ENCODE data around the gene INPP4B. TPM values are rescaled to one million over a fixed set of nuclear protein-coding genes. Genes with fewer than 3 reads are reported as not detected.

INPP4B gene
- total RNA-seq, 1 experiment from 2014 or later, result 14.3 TPM

- ChIA-PET POLR2A (no interaction called here), RAD21 (ENCODE audit: low non-redundant PET in 1 of 2, low total read pairs in 2 of 2, uncharacterized antibody in 2 of 2, unreplicated experiment in 2 of 2) (no interaction called here), CTCF (interaction anchor here (1.1 kb wide), 1 partner anchor 9 kb away, joined by 3 read pairs; no protein-coding TSS in a partner anchor)
- H3K9me2 ChIP-seq (ENCODE audit: insufficient read depth), result no peaks in the 10 kb centered on the region
- no peaks in the 10 kb centered on the region for H3K27me3 ChIP-seq (ENCODE audit: insufficient read depth, low read length)
- DNase-seq (ENCODE audit: low read depth, low spot score) (no peak), ATAC-seq (0 out of 2 replicates have a peak, but pooled peaks have one; percentile 32)
- no peaks in the 10 kb centered on the region for H3K36me3 ChIP-seq (ENCODE audit: control insufficient read depth in 1 of 2, insufficient read depth in 2 of 2, low read length in 2 of 2)
- H3K9me3 ChIP-seq (ENCODE audit: control insufficient read depth in 1 of 2, insufficient read depth in 1 of 2, low read depth in 1 of 2, low read length in 2 of 2), result no peaks in the 10 kb centered on the region
- H3K79me2 ChIP-seq (ENCODE audit: insufficient read depth, low read length), result no peaks in the 10 kb centered on the region
- BruUV-seq (replicated peaks), result no TSS peak
- no peaks in the 10 kb centered on the region for H4K20me1 ChIP-seq (ENCODE audit: insufficient read depth)
- no peak overlapping the region for H3K27ac ChIP-seq (ENCODE audit: low read depth, low read length)
- intact Hi-C loops (cut with micrococcal nuclease), result loop anchor here (2.0 kb wide), 1 partner anchor 564 kb away; the partner anchor contains the start of gene INPP4B
- H3K4me1 ChIP-seq (ENCODE audit: control insufficient read depth in 1 of 2, insufficient read depth in 2 of 2, low read length in 2 of 2), result peaks cover 0 to 6% of the 10 kb centered on the region in 2 experiments; a peak in 1 of 4 replicates
- H3K4me3 ChIP-seq (replicated peaks in 1 of 2; ENCODE audit: low read depth in 1 of 2, low read length in 2 of 2), result no peak overlapping the region
- no peak overlapping the region for H3K9ac ChIP-seq (ENCODE audit: low read length)
- H2AFZ ChIP-seq (ENCODE audit: low read depth, low read length, poor library complexity, severe bottlenecking), result no peak overlapping the region
- no peak for TF ChIP-seq POLR2A (IDR thresholded peaks at IDR 0.05; ENCODE audit: borderline replicate concordance, extremely low read depth, insufficient read depth, insufficient read length)
- no peak for TF ChIP-seq FOSL1 (IDR thresholded peaks at IDR 0.05; ENCODE audit: low read depth)
- no peak for TF ChIP-seq ATF3 (IDR thresholded peaks at IDR 0.05)
- peak in 2 of 3 experiments; percentile 60 to 67; a peak in 4 of 6 replicates for TF ChIP-seq CTCF (IDR thresholded peaks at IDR 0.05 in 2 of 3, conservative IDR thresholded peaks at IDR 0.05 in 1 of 3; ENCODE audit: borderline replicate concordance in 1 of 3, insufficient read depth in 1 of 3, low read depth in 2 of 3, low read length in 2 of 3)
- peak; percentile 54 for TF ChIP-seq RAD21 (IDR thresholded peaks at IDR 0.05; ENCODE audit: low read depth)
- no peak overlapping the region for H3K4me2 ChIP-seq (ENCODE audit: low read length)
Measured at GRCh38 chr4:142282870-142283431, 563.1 kb downstream of the INPP4B start.

DNA sequence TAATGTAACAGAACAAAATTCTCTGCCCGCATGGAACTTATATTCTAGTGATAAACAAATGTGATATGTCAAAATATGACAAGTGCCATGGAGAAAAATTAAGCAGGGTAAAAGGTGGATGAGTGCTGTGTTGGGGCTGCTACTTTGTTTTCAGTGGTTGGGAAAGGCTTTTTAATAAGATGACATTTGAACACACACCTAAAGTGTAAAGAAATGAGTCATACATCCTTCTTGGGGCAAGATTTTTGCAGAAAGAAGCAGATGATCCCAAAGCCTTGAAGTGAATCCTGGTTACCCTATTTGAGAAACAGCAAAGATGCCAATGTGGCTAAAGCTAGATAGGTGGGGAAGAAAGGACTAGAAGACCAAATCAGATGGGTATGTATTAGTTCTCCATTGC, 564.1 kb downstream of the INPP4B start:
- Histone ChIP-seq H3K27ac (ENCODE audit: low read depth, low read length) (no peak overlapping the region), H3K4me3 (replicated peaks in 1 of 2; ENCODE audit: low read depth in 1 of 2, low read length in 2 of 2) (no peak overlapping the region), H3K79me2 (ENCODE audit: insufficient read depth, low read length) (no peaks in the 10 kb centered on the region), H3K4me1 (ENCODE audit: control insufficient read depth in 1 of 2, insufficient read depth in 2 of 2, low read length in 2 of 2) (peaks cover 0 to 6% of the 10 kb centered on the region in 2 experiments; a peak in 1 of 4 replicates), H2AFZ (ENCODE audit: low read depth, low read length, poor library complexity, severe bottlenecking) (no peak overlapping the region), H3K36me3 (ENCODE audit: control insufficient read depth in 1 of 2, insufficient read depth in 2 of 2, low read length in 2 of 2) (no peaks in the 10 kb centered on the region), H3K9ac (ENCODE audit: low read length) (no peak overlapping the region), H3K27me3 (ENCODE audit: insufficient read depth, low read length) (no peaks in the 10 kb centered on the region), H3K9me2 (ENCODE audit: insufficient read depth) (no peaks in the 10 kb centered on the region), H3K4me2 (ENCODE audit: low read length) (no peak overlapping the region), H4K20me1 (ENCODE audit: insufficient read depth) (no peaks in the 10 kb centered on the region), H3K9me3 (ENCODE audit: control insufficient read depth in 1 of 2, insufficient read depth in 1 of 2, low read depth in 1 of 2, low read length in 2 of 2) (no peaks in the 10 kb centered on the region)
- ChIA-PET POLR2A (no interaction called here), CTCF (no interaction called here), RAD21 (ENCODE audit: low non-redundant PET in 1 of 2, low total read pairs in 2 of 2, uncharacterized antibody in 2 of 2, unreplicated experiment in 2 of 2) (no interaction called here)
- TF ChIP-seq EZH2 (IDR thresholded peaks at IDR 0.05) (no peak), SP1 (IDR thresholded peaks at IDR 0.05; ENCODE audit: low read depth) (no peak), ZNF274 (IDR thresholded peaks at IDR 0.05; ENCODE audit: low read depth, low read length) (no peak), POLR2AphosphoS5 (IDR thresholded peaks at IDR 0.05; ENCODE audit: low read depth, low read length) (no peak), TCF7L2 (IDR thresholded peaks at IDR 0.05; ENCODE audit: borderline replicate concordance, extremely low read depth, insufficient read depth, insufficient read length) (no peak), EGR1 (IDR thresholded peaks at IDR 0.05; ENCODE audit: low read depth) (no peak), FOSL1 (IDR thresholded peaks at IDR 0.05; ENCODE audit: low read depth) (no peak), CEBPB (IDR thresholded peaks at IDR 0.05; ENCODE audit: low read depth) (no peak), SRF (IDR thresholded peaks at IDR 0.05; ENCODE audit: low read depth) (no peak), SIN3A (IDR thresholded peaks at IDR 0.05; ENCODE audit: low read depth) (no peak), JUND (IDR thresholded peaks at IDR 0.05) (no peak), RAD21 (IDR thresholded peaks at IDR 0.05; ENCODE audit: low read depth) (no peak)
- TF ChIP-seq, protein P1, sequence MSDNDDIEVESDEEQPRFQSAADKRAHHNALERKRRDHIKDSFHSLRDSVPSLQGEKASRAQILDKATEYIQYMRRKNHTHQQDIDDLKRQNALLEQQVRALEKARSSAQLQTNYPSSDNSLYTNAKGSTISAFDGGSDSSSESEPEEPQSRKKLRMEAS (IDR thresholded peaks at IDR 0.05), result no peak
- TF ChIP-seq, protein P2, sequence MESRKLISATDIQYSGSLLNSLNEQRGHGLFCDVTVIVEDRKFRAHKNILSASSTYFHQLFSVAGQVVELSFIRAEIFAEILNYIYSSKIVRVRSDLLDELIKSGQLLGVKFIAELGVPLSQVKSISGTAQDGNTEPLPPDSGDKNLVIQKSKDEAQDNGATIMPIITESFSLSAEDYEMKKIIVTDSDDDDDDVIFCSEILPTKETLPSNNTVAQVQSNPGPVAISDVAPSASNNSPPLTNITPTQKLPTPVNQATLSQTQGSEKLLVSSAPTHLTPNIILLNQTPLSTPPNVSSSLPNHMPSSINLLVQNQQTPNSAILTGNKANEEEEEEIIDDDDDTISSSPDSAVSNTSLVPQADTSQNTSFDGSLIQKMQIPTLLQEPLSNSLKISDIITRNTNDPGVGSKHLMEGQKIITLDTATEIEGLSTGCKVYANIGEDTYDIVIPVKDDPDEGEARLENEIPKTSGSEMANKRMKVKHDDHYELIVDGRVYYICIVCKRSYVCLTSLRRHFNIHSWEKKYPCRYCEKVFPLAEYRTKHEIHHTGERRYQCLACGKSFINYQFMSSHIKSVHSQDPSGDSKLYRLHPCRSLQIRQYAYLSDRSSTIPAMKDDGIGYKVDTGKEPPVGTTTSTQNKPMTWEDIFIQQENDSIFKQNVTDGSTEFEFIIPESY (IDR thresholded peaks at IDR 0.05; ENCODE audit: extremely low read depth, insufficient replicate concordance, low read length), result no peak
- no TSS peak for BruUV-seq (replicated peaks)
- no peak for ATAC-seq
- DNase-seq (ENCODE audit: low read depth, low spot score), result no peak
- intact Hi-C loops (cut with micrococcal nuclease), result loop anchor here (2.0 kb wide), 1 partner anchor 565 kb away; the partner anchor contains the start of gene INPP4B
